Purkinje cell (primary cell): ENCODE data around the gene THRB. TPM values are rescaled to one million over a fixed set of nuclear protein-coding genes. Genes with fewer than 3 reads are reported as not detected.

ENCODE experiments used
- polyA plus RNA-seq: library from polyadenylated mRNA; unstranded; fragments of >200 nt; fragmentation: Nextera tagmentation; gene quantifications from 2 replicates; pipeline ENCODE4 v1.2.1, GENCODE V29; 2014

Gene THRB
- 5.6 and 14.8 TPM in 2 replicates for polyA plus RNA-seq

DNA sequence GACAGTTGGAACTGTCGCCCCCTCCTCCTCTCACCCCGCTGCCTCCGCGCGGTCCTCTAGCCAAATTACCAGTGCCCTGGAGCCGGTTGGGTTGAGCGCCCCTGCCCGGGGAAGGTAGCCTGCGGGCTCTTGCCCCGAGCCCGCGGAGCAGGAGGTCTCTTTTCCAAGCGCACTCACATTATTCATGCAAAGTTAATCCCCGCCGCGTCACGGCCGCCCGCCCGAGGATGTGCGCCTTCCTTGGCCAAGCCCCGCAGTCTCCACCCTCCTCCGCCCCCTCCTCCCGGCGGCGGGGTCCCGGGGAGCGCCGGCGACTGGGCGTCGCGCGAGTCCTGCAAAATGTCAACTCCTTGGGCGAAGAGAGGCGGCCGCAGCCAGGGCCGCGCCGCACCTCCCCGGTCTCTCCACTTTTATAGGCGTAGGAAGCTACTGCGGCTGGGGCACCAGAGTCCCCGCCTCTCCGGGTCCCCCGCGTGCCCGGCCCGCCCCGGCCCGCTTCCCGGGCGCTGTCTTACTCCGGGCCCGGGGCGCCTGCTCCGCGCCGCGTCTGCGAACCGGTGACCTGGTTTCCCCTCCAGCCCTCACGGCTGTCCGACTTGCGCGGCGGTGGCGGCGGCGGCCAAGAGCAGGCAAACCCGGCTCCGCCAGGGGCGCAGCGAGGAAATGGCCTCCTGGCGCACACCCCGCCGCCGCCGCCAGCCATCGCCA lies at the start of gene THRB:
Gene THRB, minus strand, starts transcription at position 233 of the 708 bp plus-strand sequence.

